HG03432 (cell line): ENCODE results near the gene EFNA2.

Experiments
- ATAC-seq: cut with Tn5 transposase; IDR thresholded peaks from one replicate; pipeline ENCODE4 v1.9.1; 2021; ENCODE audit warnings: mild to moderate bottlenecking, moderate library complexity; ENCODE audit not compliant: unreplicated experiment

EFNA2 gene

GRCh38 chr19:1270854-1271527 lies 14.7 kb upstream of the EFNA2 start:
- no peak for ATAC-seq

- ATAC-seq, result no peak
Measured at GRCh38 chr19:1271528-1272422, 13.9 kb upstream of the EFNA2 start.

GRCh38 chr19:1272423-1273262 lies 13.0 kb upstream of the EFNA2 start:
- ATAC-seq, result no peak

- ATAC-seq, result no peak
Measured at GRCh38 chr19:1273263-1274041, 12.2 kb upstream of the EFNA2 start.

- no peak for ATAC-seq
Measured at GRCh38 chr19:1274081-1274851, 11.4 kb upstream of the EFNA2 start.

- ATAC-seq, result no peak
Measured at GRCh38 chr19:1274852-1275259, 10.8 kb upstream of the EFNA2 start.

- ATAC-seq, result peak; percentile 77
Measured at GRCh38 chr19:1275260-1275975, 10.3 kb upstream of the EFNA2 start, which contains the start of gene FAM174C. Gene FAM174C, plus strand, starts transcription at chr19:1275530. Its CDS starts 20 bp downstream, at chr19:1275550.

GRCh38 chr19:1275976-1276627 lies 9.6 kb upstream of the EFNA2 start:
- no peak for ATAC-seq

- ATAC-seq, result no peak
Measured at GRCh38 chr19:1276628-1277022, 9.0 kb upstream of the EFNA2 start.

GRCh38 chr19:1277061-1277460 lies 8.6 kb upstream of the EFNA2 start:
- ATAC-seq, result no peak

- ATAC-seq, result no peak
Measured at GRCh38 chr19:1278074-1278473, 7.6 kb upstream of the EFNA2 start.

GRCh38 chr19:1278713-1279660 lies 6.7 kb upstream of the EFNA2 start:
- ATAC-seq, result no peak

- no peak for ATAC-seq
Measured at GRCh38 chr19:1279782-1280341, 5.8 kb upstream of the EFNA2 start.

GRCh38 chr19:1280636-1281568 lies 4.8 kb upstream of the EFNA2 start:
- no peak for ATAC-seq

- ATAC-seq, result no peak
Measured at GRCh38 chr19:1281569-1282287, 3.9 kb upstream of the EFNA2 start.
